GM23338 (cell line): Measurements from ENCODE around the gene AADACL3. TPM values are rescaled to one million over a fixed set of nuclear protein-coding genes. Genes with fewer than 3 reads are reported as not detected.

Experiments
- ATAC-seq: fragments of 200-7000 bp; cut with Tn5 transposase; 3 replicates; pipeline ENCODE4 v1.9.1; 2020
- DNase-seq: peaks from one replicate; pipeline ENCODE4 v3.0.0-alpha.2; 2015; ENCODE audit warnings: low spot score
- H2AFZ ChIP-seq: fragments of 200-600 bp; sonication (generic); 2 replicates; pipeline ENCODE4 v1.8.0; 2016; ENCODE audit warnings: antibody characterized with exemption, mild to moderate bottlenecking, moderate library complexity
- H3F3A ChIP-seq: fragments of 200-600 bp; sonication (generic); replicated peaks from 2 replicates; pipeline ENCODE4 v1.8.0; 2017; ENCODE audit warnings: antibody characterized with exemption, mixed run types, low read depth
- H3K27ac ChIP-seq: fragments of 200-600 bp; sonication (generic); 2 replicates; pipeline ENCODE4 v1.6.1; 2016; ENCODE audit warnings: low read depth
- H3K27me3 ChIP-seq: fragments of 200-600 bp; sonication (generic); 2 replicates; pipeline ENCODE4 v1.8.0; 2016; ENCODE audit warnings: mild to moderate bottlenecking, mixed run types, moderate library complexity; ENCODE audit not compliant: insufficient read depth
- H3K36me3 ChIP-seq: fragments of 200-600 bp; sonication (generic); 2 replicates; pipeline ENCODE4 v1.8.0; 2016; ENCODE audit warnings: mild to moderate bottlenecking; ENCODE audit not compliant: insufficient read depth
- H3K4me1 ChIP-seq: fragments of 200-600 bp; sonication (generic); 2 replicates; pipeline ENCODE4 v1.8.0; 2016; ENCODE audit warnings: mild to moderate bottlenecking, moderate library complexity; ENCODE audit not compliant: insufficient read depth
- H3K4me2 ChIP-seq: fragments of 200-600 bp; sonication (generic); 2 replicates; pipeline ENCODE4 v1.7.1; 2017; ENCODE audit warnings: mixed run types
- H3K4me3 ChIP-seq: fragments of 200-600 bp; sonication (generic); 2 replicates; pipeline ENCODE4 v1.6.1; 2016; ENCODE audit warnings: mixed run types
- H3K79me2 ChIP-seq: fragments of 200-600 bp; sonication (generic); replicated peaks from 2 replicates; pipeline ENCODE4 v1.8.0; 2017; ENCODE audit warnings: mild to moderate bottlenecking; ENCODE audit not compliant: insufficient read depth
- H3K9me2 ChIP-seq: fragments of 200-600 bp; sonication (generic); 2 replicates; pipeline ENCODE4 v1.8.0; 2017; ENCODE audit not compliant: insufficient read depth
- H4K20me1 ChIP-seq: fragments of 200-600 bp; sonication (generic); replicated peaks from 2 replicates; pipeline ENCODE4 v1.8.0; 2017; ENCODE audit warnings: mild to moderate bottlenecking; ENCODE audit not compliant: insufficient read depth
- H3K27ac Mint-ChIP-seq: 2 replicates; pipeline ENCODE4 v1.8.0; 2020; ENCODE audit warnings: inconsistent platforms, mild to moderate bottlenecking, moderate library complexity, mixed read lengths
- H3K27me3 Mint-ChIP-seq: 3 replicates; pipeline ENCODE4 v1.8.0; 2022; ENCODE audit warnings: low read depth, mild to moderate bottlenecking, moderate library complexity, mixed read lengths, inconsistent platforms; ENCODE audit not compliant: insufficient read depth, poor library complexity
- H3K36me3 Mint-ChIP-seq: 3 replicates; pipeline ENCODE4 v1.8.0; 2021; ENCODE audit warnings: low read depth, mild to moderate bottlenecking, inconsistent platforms, moderate library complexity, mixed read lengths
- H3K4me1 Mint-ChIP-seq: 3 replicates; pipeline ENCODE4 v1.8.0; 2020; ENCODE audit warnings: mild to moderate bottlenecking, inconsistent platforms, mixed read lengths
- H3K4me3 Mint-ChIP-seq: 3 replicates; pipeline ENCODE4 v1.8.0; 2021; ENCODE audit warnings: moderate library complexity, mild to moderate bottlenecking, inconsistent platforms, mixed read lengths
- H3K9me3 Mint-ChIP-seq: 3 replicates; pipeline ENCODE4 v1.8.0; 2020; ENCODE audit warnings: moderate library complexity, mild to moderate bottlenecking, inconsistent platforms, mixed read lengths
- CTCF ChIP-seq, 2 experiments: fragments of 200-600 bp in 1 of 2; sonication (generic) in 1 of 2; conservative IDR thresholded peaks; 2 replicates each; pipeline versions ENCODE4 v1.5.1 to v1.6.1; 2016 to 2017; ENCODE audit warnings: antibody characterized with exemption in 2 of 2, low read depth in 2 of 2, mild to moderate bottlenecking in 2 of 2, moderate library complexity in 1 of 2
- EZH2phosphoT487 ChIP-seq: fragments of 200-600 bp; sonication (generic); IDR thresholded peaks from one replicate; pipeline ENCODE4 v1.8.1; 2018; ENCODE audit warnings: antibody characterized with exemption; ENCODE audit not compliant: unreplicated experiment
- JUNB ChIP-seq: IDR thresholded peaks from one replicate; pipeline ENCODE4 v1.6.1; 2016; ENCODE audit warnings: antibody characterized with exemption; ENCODE audit not compliant: unreplicated experiment
- NANOG ChIP-seq: IDR thresholded peaks from 2 replicates; pipeline ENCODE4 v1.6.1; 2016; ENCODE audit warnings: antibody characterized with exemption, borderline replicate concordance
- POLR2AphosphoS5 ChIP-seq: IDR thresholded peaks from 2 replicates; pipeline ENCODE4 v1.6.1; 2016; ENCODE audit warnings: antibody characterized with exemption, low read depth
- ZNF462 ChIP-seq: fragments of 250-450 bp; sonication (Bioruptor Pico); IDR thresholded peaks from 2 replicates; pipeline ENCODE4 v1.5.0; 2020; ENCODE audit warnings: mild to moderate bottlenecking, moderate library complexity
- polyA plus RNA-seq: library from polyadenylated mRNA; unstranded; fragments of >200 nt; fragmentation: Nextera tagmentation; extraction: Ambion mirVana; gene quantifications from 2 replicates; pipeline ENCODE4 v1.2.1, GENCODE V29; 2016
- total RNA-seq: library from RNA; depleted of rRNA; stranded (reverse); fragments of >200 nt; shearing (Covaris generic); gene quantifications from 2 replicates; pipeline ENCODE4 v1.2.3, GENCODE V29; 2014

The AADACL3 gene
- total and polyA plus RNA-seq, 2 experiments from 2014 or later: 0.47 to 1.5 TPM

GRCh38 chr1:12761781-12762180 is 45.9 kb downstream of the AADACL3 start:
- Mint-ChIP-seq H3K4me1 (peaks cover 5% of the 10 kb centered on the region; the same call in 2 of the 3 replicates), H3K4me3 (no peak overlapping the region), H3K9me3 (no peaks in the 10 kb centered on the region; the same call in 2 of the 3 replicates), H3K27ac (no peak overlapping the region), H3K27me3 (peaks cover 5% of the 10 kb centered on the region), H3K36me3 (no peaks in the 10 kb centered on the region; the same call in 2 of the 3 replicates)
- Histone ChIP-seq H3F3A (no peaks in the 10 kb centered on the region), H3K27ac (no peak overlapping the region), H2AFZ (no peak overlapping the region), H3K27me3 (no peaks in the 10 kb centered on the region), H3K4me2 (no peak overlapping the region), H3K4me1 (no peaks in the 10 kb centered on the region), H3K79me2 (no peaks in the 10 kb centered on the region), H3K9me2 (no peaks in the 10 kb centered on the region), H3K36me3 (no peaks in the 10 kb centered on the region), H3K4me3 (no peak overlapping the region), H4K20me1 (no peaks in the 10 kb centered on the region)
- ATAC-seq (no peak), DNase-seq (no peak)
- TF ChIP-seq ZNF462 (CRISPR knock-in tag): no peak
- no peak for TF ChIP-seq JUNB
- TF ChIP-seq EZH2phosphoT487: no peak
- no peak for TF ChIP-seq NANOG
- no peak for TF ChIP-seq POLR2AphosphoS5
- no peak for TF ChIP-seq CTCF (conservative IDR thresholded peaks at IDR 0.05; ENCODE audit: low read depth in 2 of 2)
